AG10803 (cell line): ENCODE measurements around the gene ATOH8.
"Not testable (repeated sequence)": the region's sequence is repeated elsewhere in the genome, so short reads cannot be mapped to it uniquely, and the experiment has no call there.

ENCODE experiments used
- DNase-seq: peaks from one replicate; pipeline ENCODE4 v3.0.0; 2010; ENCODE audit warnings: low read depth
- H3K4me3 ChIP-seq: 2 replicates; pipeline ENCODE4 v1.5.1; 2011; ENCODE audit warnings: mild to moderate bottlenecking, low read length, control low read depth
- TF ChIP-seq, protein P1 (sequence below): conservative IDR thresholded peaks from 2 replicates; pipeline ENCODE4 v1.5.1; 2011; ENCODE audit warnings: mild to moderate bottlenecking, low read length, control low read depth, inconsistent platforms

The ATOH8 gene

DNA sequence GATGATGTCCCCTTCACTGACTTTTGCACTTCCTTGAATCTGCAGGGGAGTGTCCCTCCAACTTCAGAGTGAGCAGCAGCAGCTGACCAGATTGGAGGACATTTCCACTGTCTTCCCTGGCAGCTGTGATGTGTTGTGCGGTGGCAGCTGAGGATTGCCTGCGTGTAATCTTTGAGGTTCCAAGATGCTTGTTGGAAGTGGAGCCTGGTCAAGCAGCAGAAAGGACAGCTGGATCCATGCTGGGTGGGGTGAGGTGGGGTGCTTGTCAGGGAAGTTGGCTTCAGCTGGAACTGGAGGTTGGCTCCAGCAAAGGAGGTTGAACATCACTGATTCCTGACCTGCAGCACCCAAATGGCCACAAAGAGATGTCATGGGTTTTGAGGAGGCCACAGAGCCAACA, 70.2 kb downstream of the ATOH8 start:
- no peak for DNase-seq
- H3K4me3 ChIP-seq: no peak overlapping the region
- TF ChIP-seq, protein P1, sequence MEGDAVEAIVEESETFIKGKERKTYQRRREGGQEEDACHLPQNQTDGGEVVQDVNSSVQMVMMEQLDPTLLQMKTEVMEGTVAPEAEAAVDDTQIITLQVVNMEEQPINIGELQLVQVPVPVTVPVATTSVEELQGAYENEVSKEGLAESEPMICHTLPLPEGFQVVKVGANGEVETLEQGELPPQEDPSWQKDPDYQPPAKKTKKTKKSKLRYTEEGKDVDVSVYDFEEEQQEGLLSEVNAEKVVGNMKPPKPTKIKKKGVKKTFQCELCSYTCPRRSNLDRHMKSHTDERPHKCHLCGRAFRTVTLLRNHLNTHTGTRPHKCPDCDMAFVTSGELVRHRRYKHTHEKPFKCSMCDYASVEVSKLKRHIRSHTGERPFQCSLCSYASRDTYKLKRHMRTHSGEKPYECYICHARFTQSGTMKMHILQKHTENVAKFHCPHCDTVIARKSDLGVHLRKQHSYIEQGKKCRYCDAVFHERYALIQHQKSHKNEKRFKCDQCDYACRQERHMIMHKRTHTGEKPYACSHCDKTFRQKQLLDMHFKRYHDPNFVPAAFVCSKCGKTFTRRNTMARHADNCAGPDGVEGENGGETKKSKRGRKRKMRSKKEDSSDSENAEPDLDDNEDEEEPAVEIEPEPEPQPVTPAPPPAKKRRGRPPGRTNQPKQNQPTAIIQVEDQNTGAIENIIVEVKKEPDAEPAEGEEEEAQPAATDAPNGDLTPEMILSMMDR: no peak

DNA sequence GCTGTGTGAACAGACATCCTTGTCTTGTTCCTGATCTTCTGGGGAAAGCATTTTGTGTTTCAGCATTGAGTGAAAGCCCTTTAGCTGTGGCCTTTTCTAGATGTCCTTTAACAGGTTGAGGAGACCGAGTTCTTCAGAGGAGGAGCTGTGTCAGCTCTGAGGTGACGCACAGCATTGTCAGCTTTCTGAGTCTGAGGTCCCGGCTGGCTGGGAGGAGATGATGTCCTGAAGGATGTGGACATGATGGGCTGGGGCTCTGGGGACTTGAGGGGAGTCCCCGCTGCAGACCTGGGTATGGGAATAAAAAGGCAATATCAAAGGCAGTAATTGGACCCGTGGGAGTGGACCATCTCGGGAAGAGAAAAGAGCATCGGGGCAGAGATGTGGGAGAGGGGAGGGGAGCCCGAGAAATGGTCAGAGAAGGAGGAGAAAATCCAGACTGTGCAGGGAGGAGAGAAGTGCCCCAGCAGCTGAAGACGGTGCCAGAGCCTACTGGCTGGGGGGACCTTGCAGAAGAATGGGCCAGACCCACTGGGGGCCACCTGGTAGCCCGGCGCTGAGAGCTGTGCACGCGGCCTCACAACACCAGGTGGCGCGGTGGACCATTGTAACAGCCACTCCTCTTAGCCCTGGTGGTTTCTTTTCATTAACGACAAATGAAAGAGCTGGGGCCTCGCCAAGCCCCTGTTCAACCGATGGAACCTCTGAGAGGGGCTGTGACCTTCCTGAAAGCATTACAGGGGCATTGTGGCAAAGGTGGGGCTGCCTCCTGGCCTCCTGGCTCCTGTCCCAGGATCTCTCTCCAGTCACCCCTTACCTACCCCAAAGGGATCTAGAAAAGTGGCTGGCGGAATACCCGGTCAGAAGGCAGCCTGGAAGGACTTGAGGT, 73.4 kb downstream of the ATOH8 start:
- peak; percentile 48 for DNase-seq
- H3K4me3 ChIP-seq: peak overlapping the region; percentile 18
- TF ChIP-seq, protein P1: peak; percentile 85

DNA sequence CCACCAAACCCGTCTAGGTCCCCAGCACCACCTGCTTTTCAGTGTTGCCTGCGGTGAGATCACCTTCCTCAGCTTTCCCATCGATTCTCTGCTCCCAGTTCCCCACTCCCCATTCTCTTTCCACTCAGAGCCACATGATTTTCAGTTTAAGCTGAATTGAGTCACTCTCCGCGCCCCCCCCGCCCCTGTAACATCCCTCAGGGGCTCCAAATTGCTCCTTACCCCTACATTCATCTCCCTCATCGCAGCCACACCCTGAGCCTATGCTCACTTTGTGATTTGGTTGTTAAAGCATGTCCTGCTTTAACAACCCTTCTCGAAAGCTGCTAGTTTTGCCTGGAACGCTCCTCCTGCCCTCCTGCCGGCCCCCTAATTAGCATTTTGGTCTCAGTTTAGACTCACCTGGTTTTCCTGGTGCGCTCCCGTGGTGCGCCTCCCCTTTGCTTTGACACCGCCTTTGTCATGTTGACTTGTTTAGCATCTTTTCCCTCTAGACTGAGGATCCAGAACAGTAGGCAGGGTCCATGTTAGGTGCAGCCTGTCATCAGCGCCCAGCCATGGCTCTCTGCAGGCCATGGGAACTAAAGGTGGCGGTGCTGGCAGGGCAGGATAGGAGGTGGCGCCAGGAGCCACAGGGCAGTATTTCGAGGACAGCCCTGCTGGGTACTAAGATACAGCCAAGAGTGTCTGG, 74.2 kb downstream of the ATOH8 start:
- no peak overlapping the region for H3K4me3 ChIP-seq
- TF ChIP-seq, protein P1: no peak
- DNase-seq: no peak

DNA sequence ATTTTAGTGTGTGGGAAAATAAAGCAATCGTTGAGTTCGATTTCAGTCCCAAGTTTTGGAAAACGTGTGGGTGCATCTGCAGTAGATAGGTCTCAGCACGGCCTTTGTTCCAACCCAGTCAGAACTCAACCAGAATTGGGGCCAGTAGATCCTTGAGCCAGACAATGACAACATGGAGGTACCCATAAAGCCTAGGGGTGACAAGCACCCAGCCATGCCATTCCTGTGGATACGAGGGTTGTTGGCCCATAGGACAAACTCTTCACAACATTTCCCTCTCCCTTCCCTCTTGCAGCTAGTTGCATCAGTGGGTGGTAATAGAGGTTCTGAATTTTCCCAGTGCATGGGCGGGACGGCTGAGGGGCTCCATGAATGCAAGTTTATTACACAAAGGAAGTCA, 74.9 kb downstream of the ATOH8 start:
- DNase-seq: peak; percentile 32
- TF ChIP-seq, protein P1: no peak
- H3K4me3 ChIP-seq: no peak overlapping the region

DNA sequence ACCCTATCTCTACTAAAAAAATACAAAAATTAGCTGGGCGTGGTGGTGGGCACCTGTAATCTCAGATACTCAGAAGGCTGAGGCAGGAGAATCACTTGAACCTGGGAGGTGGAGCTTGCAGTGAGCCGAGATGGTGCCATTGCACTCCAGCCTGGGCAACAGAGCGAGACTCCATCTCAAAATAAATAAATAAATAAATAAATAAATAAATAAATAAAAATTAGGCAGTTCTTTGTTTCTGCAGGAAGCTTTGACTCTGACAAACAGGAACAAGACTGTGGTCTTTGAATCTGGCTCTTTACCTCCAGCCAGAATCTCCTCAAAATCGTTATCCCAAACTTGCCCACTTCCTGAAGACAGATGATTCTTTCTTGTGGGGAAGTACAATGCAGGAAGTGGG, 75.6 kb downstream of the ATOH8 start:
- DNase-seq: not testable (repeated sequence)

DNA sequence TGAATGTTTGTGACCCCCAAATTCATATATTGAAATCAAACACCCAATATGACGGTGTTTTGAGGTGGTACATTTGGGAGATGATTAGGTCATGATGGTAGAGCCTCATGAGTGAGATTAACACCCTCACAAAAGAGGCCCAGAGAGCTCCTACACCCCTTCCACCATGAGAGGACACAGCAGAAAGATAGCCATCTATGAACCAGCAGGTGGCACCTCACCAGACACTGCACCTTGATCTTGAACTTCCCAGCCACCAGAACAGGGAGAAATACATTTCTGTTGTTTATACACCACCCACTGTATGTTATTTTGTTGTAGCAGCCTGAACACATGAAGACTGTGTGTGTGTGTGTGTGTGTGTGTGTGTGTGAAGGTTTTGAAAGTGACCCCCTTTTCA, 76.9 kb downstream of the ATOH8 start:
- no peak for DNase-seq
- no peak overlapping the region for H3K4me3 ChIP-seq
- TF ChIP-seq, protein P1: no peak; the same call in 1 of the 2 replicates

More for the DNA sequence above, 75.6 kb downstream of the ATOH8 start:
- not testable (repeated sequence) for H3K4me3 ChIP-seq

DNA sequence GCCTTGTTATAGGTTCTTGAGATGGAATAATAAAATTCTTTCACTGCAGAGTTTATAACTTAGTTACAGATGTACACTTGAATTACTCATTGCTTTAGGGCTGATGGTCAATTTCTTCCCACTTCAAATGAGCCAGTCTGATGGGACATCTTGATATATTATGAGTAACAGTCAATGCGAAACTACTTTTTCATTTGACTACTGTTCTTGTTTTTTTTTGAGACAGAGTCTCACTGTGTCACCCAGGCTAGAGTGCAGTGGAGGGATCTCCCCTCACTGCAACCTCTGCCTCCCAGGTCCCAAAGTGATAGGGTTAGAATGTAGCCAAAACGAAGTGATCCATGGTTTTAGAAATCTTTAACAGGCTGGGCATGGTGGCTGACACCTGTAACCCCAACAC, 77.9 kb downstream of the ATOH8 start:
- no peak for DNase-seq
- TF ChIP-seq, protein P1: no peak
- H3K4me3 ChIP-seq: no peak overlapping the region
